HCT116 (cell line): Measurements from ENCODE around the gene ADAM30. TPM values are rescaled to one million over a fixed set of nuclear protein-coding genes. Genes with fewer than 3 reads are reported as not detected.

Experiments
- ATF3 ChIP-seq: IDR thresholded peaks from 2 replicates; pipeline ENCODE4 v1.6.1; 2012
- CBX3 ChIP-seq: IDR thresholded peaks from 2 replicates; pipeline ENCODE4 v1.6.1; 2012; ENCODE audit warnings: low read depth
- CEBPB ChIP-seq: IDR thresholded peaks from 2 replicates; pipeline ENCODE4 v1.6.1; 2012; ENCODE audit warnings: low read depth
- CTCF ChIP-seq, 3 experiments: fragments of 200-600 bp in 1 of 3; sonication (generic) in 1 of 3; IDR thresholded peaks in 2 of 3; conservative IDR thresholded peaks in 1 of 3; 2 replicates each; pipeline ENCODE4 v1.5.1; 2012 to 2017; ENCODE audit warnings: low read depth in 2 of 3, low read length in 2 of 3, antibody characterized with exemption in 1 of 3, borderline replicate concordance in 1 of 3, control low read depth in 1 of 3, mild to moderate bottlenecking in 1 of 3, mixed read lengths in 1 of 3, mixed run types in 1 of 3, moderate library complexity in 1 of 3; ENCODE audit not compliant: insufficient read depth in 1 of 3
- ELF1 ChIP-seq: IDR thresholded peaks from 2 replicates; pipeline ENCODE4 v1.6.1; 2012; ENCODE audit warnings: low read depth, borderline replicate concordance
- EZH2 ChIP-seq: fragments of 200-600 bp; sonication (generic); IDR thresholded peaks from 2 replicates; pipeline ENCODE4 v1.6.1; 2017; ENCODE audit warnings: antibody characterized with exemption, mixed run types
- EZH2phosphoT487 ChIP-seq: fragments of 200-600 bp; IDR thresholded peaks from 2 replicates; pipeline ENCODE4 v1.6.1; 2018; ENCODE audit warnings: antibody characterized with exemption, borderline replicate concordance
- JUND ChIP-seq: IDR thresholded peaks from 2 replicates; pipeline ENCODE4 v1.6.1; 2012
- POLR2A ChIP-seq: IDR thresholded peaks from 2 replicates; pipeline ENCODE4 v1.7.0; 2011; ENCODE audit warnings: borderline replicate concordance; ENCODE audit not compliant: insufficient read depth, insufficient read length; ENCODE audit errors: extremely low read depth
- POLR2AphosphoS5 ChIP-seq: IDR thresholded peaks from 2 replicates; pipeline ENCODE4 v1.6.1; 2011; ENCODE audit warnings: mild to moderate bottlenecking, low read depth, low read length, moderate library complexity
- RAD21 ChIP-seq: IDR thresholded peaks from 2 replicates; pipeline ENCODE4 v1.6.1; 2012; ENCODE audit warnings: low read depth, mild to moderate bottlenecking
- SP1 ChIP-seq: IDR thresholded peaks from 2 replicates; pipeline ENCODE4 v1.6.1; 2012; ENCODE audit warnings: low read depth
- TCF7L2 ChIP-seq: IDR thresholded peaks from 2 replicates; pipeline ENCODE4 v1.7.0; 2011; ENCODE audit warnings: borderline replicate concordance, inconsistent platforms; ENCODE audit not compliant: insufficient read depth, insufficient read length; ENCODE audit errors: extremely low read depth
- YY1 ChIP-seq: IDR thresholded peaks from 2 replicates; pipeline ENCODE4 v1.6.1; 2011; ENCODE audit warnings: low read length, low read depth, moderate library complexity, mild to moderate bottlenecking; ENCODE audit not compliant: insufficient replicate concordance; ENCODE audit errors: extremely low read depth
- ZFX ChIP-seq: fragments of 450-650 bp; IDR thresholded peaks from 2 replicates; pipeline ENCODE4 v1.6.1; 2017
- ZNF274 ChIP-seq: fragments of 200-500 bp; sonication (Bioruptor generic); IDR thresholded peaks from 2 replicates; pipeline ENCODE4 v1.6.1; 2014; ENCODE audit warnings: mild to moderate bottlenecking, low read depth, low read length, inconsistent platforms
- total RNA-seq: library from RNA; stranded (reverse); gene quantifications from one replicate; pipeline ENCODE4 v1.2.1, GENCODE V29; 2021; ENCODE audit not compliant: unreplicated experiment

Gene ADAM30
- total RNA-seq, 1 experiment from 2014 or later, result not detected

- TF ChIP-seq CTCF (IDR thresholded peaks at IDR 0.05 in 2 of 3, conservative IDR thresholded peaks at IDR 0.05 in 1 of 3; ENCODE audit: borderline replicate concordance in 1 of 3, insufficient read depth in 1 of 3, low read depth in 2 of 3, low read length in 2 of 3) (peak; percentile 68 to 98 (median 97)), POLR2AphosphoS5 (no peak), YY1 (peak; percentile 36), EZH2phosphoT487 (no peak), CBX3 (no peak), ELF1 (no peak), ZNF274 (no peak), POLR2A (no peak), EZH2 (no peak), JUND (no peak), ZFX (no peak), SP1 (no peak), TCF7L2 (no peak), CEBPB (no peak), ATF3 (no peak), RAD21 (peak; percentile 81)
Observed at GRCh38 chr1:119870917-119871596, 25.3 kb downstream of the ADAM30 start (continued).
